DMS79 treated with DMSO at 0.1 percent for 48 hours (cell line): ENCODE results near the gene THOP1.

Source experiments
- DNase-seq: peaks from one replicate; lab custom pipeline; 2025; lab: John Stamatoyannopoulos, UW

The THOP1 gene

DNA sequence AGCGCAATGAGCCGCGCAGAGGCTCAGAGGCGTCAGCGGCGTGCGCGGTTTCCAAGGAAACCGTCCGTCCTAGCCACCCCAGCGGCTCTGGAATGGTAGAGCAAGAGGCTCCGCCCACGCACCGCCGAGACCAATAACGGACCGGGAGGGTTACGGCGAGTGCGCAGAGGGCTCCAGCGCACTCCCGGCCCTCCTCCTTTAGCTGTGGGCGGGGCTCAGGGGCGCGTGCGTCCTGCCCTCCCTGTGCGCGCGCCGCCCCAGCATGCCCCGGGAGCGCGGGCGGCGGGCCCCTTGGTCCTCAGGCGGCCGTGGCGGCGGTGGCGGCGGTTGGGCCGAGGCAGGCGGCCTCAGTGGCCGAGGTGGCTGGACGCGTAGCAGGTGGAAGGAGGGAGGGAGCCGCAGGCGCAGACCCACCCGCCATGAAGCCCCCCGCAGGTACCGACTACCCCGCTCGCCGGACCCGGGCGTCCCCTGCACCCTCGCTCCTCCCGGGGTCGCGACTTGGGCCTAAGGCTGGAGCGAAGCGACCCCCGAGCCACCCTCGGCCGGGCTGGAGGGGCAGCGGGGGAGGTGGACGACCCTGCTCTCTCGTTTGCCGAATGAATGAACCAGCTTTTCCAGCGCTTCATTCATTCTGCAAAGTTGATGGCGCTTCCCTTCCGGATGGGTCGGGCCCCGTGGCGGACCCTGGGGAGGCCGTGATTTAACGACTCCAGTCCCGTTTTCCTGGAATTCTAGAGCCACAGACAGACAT lies at the start of gene THOP1:
TSS of gene THOP1 (plus strand) at position 260 of the 754 bp plus-strand sequence. CDS start at position 420, 160 bp downstream.
- peak; percentile 96 for DNase-seq

DNA sequence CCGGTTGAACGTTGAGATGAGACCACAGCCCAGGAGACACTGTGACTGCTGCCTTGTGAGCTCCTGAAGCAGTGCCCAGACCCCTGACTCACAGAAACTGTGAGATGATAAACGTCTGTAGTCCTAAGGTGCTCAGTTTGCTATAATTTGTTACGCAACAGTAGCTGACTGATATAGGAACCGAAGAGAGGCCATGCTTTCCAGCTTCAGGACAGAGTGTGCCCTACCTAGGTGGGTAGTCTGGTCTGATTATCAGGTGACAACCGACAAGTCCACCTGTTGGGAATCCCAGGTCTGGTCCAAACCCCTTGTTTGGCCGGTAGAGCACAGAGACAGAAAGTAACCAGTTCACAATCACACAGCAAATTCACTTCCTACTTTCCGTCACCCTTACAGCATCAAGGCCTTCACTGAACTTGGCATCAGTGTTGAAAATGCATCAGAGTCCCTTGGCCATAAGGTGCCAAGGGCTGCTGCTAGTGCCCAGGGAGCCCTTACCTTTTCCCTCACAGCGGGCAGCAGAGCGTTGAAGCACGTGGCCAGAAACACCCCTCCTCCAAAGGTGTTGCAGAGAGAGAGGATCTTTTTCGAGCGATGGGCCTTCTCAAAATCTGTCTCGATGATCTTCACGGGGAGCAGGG lies 48.6 kb upstream of the THOP1 start:
- no peak for DNase-seq

DNA sequence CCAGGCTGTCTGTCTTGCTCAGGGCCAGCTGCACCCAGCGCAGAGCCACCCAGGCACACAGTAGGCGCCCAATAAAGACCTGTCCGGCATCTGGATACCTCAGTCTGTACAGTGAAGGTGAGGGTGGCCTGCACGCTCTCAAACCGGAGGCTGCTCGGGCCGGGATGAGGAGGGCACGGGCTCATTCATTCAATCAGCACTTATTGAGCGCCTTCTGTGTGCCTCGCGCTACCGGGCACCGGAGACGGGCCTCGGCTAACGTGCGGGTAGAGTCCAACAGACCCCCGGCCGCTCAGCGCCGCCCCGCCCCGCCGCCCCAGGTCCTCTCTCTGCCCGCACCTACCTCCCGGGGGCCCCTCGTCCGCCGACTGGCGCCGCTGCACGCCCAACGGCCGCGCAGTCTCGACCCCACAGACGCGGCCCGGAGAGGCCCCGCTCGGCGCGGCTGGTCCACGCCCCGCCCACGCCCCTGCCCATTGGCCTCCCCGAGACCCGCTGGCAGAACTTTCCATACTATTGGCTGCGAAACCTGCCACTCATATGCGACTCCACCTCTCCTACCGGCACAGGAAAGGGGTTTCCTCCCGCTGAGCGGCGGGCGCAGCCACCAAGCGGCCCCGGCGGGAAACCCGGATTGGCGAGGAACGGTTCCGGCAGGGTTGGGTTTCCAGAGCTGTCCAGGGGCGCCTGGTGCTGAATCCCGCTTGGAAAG lies 45.5 kb upstream of the THOP1 start, which contains the start of gene SLC39A3:
TSS of gene SLC39A3 (minus strand) at position 416 of the 712 bp plus-strand sequence. CDS start 2,760 bp downstream, outside the sequence.
- DNase-seq, result peak; percentile 94

DNA sequence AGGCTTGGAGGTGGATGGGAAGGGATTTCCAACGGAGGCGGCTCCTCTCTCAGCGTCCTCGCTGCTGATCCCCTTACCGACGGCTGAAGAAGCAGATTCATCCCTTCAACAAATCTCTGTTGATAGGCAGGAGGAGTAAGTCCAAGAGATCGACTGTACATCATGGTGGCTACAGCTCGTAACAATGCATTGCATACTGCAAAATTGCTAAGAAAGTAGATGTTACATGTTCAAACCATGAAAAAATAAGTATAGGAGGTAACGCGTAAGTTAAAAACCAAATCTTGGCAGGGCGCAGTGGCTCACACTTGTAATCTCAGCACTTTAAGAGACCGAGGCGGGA lies 45.0 kb upstream of the THOP1 start:
- peak; percentile 56 for DNase-seq

DNA sequence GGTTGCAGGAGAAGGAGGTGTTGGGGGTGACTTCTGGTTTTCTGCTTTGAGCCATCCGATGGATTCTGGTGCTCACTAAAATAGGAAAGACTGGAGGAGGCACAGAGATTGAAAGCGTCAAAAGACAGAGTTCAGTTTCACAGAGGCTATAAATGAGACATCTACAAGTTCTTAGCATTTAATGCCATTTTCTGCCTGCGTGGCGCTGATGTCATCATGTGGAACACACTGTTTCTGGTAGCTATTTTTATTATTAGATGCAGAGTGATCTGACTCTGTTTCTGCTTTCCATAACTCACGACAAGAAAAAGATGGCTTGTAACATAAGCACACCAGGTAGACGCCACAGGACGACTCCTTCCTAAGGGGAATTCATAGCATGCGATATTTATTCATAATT lies 42.2 kb upstream of the THOP1 start:
- DNase-seq, result no peak

DNA sequence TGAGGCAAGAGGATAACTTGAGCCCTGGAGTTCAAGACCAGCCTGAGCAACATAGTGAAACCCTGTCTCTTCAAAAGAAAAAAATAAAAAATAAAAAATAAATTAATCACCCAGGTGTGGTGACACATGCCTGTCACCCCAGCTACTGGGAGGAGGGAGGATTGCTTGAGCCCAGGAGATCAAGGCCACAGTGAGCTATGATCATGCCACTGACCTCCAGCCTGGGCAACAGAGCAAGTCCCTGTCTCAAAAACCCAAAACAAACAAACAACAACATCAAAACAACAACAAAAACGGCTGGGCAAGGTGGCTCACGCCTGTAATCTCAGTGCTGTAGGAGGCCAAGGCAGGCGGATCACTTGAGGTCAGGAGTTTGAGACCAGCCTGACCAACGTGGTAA lies 41.2 kb upstream of the THOP1 start:
- DNase-seq, result no peak

DNA sequence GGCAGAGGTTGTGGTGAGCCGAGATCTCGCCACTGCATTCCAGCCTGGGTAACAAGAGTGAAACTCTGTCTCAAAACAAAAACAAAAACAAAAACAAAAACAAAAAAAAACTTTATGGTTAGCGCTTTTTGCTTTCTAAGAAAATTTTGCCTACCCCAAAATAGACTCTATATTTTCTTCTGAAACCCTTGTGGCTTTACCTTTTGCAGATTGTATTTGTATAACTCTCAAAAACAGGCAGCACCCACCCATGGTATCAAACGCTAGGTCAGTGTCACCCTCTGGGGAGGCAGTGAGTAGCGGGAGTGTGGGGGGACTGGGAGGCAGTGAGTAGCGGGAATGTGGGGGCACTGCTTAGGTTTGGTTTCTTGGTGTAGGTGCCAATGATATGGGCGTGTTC lies 38.0 kb upstream of the THOP1 start:
- no peak for DNase-seq

DNA sequence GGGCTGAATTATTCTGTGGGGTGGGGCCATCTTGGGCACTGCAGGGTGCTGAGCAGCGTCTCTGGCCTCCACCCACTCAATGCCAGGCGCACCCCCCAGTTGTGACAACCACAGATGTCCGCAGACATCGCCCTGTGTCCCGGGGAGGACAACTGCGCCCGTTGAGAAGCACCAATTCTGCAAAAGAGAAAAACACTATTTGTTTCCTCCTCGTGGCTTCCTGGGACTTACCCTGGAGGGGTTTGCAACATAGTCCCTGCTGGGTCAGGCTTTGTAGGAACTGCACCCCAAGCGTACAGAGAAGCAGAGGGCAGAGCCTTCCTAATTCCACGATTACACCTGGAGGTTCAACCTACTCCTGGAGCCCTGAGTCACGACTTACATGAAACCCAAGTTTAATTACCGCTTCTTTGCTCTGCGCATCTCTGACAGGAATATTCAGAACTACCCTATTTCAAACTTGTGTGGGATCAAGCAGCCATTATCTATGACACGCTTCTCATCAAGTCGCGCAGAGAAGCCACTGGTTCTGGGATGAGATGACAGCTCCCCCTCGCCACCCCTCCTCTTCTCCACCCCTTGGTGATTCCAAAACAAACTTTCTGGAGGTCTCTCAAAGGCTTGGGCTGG lies 34.4 kb upstream of the THOP1 start:
- DNase-seq, result no peak

DNA sequence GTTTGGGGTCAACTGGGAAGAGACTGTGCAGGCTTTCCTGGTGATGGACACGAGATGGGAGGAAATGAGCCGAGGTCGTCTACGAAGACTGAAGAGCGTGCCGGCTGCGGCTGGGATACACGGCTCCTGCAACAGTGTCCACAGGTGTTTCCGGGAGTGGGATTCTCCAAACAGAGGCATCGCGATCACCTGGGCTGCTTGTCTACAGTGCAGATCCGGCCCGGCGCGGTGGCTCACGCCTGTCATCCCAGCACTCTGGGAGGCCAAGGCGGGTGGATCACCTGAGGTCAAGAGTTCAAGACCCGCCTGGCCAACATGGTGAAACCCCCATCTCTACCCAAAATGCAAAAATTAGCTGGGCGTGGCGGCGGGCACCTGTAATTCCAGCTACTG lies 33.9 kb upstream of the THOP1 start:
- no peak for DNase-seq

DNA sequence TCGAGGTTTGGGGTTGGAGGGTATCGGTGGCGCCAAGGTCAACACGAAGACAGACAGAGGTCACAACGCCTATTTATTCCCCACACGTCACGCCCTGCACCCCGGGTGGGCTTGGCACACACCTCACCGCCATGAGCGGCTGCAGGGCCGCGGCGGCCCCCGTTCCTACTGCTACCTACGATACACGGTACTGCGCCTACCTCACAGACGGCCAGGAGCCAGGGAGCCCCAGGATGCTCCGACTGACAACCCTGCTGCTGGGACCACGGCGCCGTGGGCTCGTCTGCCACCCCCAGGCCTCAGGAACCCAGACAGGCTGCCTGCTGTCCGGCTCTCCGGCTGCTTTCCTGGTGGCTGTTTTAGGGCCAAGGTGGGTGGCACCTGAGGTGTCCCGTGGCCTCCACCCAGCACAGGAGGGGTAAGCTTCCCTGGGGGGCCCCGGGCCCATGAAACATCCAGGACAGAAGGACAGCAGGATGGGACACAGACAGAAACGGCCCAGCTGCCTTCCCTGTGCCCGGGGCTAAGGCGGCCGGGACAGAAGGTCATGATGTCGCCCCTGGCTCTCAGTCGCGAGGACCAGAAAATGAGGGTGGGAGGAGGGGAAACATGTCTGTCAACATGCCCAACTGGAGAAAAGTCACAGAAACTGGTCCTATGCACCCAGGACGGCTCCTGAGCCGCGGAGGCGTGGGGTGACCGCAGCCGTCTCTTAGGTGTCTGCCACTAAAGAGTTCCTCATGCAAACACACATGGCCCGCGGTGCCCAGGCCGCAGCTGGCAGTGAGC lies 30.4 kb upstream of the THOP1 start:
- DNase-seq, result no peak

DNA sequence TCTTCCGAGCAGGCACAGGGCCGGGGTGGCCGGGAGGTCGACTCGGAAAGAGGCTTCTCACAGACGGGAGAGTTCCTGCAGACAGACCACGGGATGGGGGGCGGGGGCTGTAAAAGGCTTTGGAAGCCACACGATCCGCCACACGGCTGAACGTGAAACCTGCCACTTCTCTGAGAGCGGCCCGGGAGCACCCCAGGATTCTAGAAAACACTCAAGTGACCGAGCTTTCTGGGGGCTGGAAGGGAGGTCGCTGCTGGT lies 29.9 kb upstream of the THOP1 start:
- DNase-seq, result no peak

DNA sequence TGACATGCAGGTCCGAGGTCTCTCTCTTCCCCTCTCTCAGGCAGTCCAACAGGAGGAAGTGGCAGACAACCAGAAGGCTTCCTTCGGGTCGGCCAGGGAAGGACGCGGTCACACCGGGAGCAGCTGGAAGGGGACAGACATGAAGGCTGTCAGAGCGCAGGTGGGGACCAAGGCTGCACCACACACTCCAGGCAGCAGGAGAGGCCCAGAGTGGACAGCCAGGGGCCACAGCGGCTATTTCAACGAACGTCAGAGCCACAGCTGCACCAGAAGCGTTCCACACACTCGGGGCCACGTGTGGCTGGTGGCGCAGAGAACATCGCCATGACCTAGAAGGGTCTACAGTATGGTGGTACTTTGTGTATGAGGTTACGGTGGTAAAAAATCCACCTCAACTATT lies 29.5 kb upstream of the THOP1 start:
- no peak for DNase-seq

DNA sequence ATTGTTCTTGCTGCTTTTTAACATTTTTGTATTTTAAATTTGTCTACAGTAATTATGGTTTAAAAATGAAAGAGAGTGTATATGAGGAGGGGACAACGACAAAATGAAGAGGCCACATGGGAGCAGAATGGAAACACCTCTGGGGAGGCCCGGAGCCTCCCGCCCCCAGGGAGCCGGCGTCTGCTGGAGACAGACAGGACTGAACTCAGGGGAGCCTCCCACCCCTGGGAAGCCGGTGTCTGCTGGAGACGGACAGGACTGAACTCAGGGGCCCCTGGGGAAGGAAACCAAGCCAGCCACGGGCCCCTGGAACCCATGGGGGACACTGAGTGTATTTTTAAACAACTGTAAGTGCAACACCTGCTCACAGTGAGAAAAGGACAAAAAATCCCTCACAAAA lies 28.8 kb upstream of the THOP1 start:
- DNase-seq, result no peak

DNA sequence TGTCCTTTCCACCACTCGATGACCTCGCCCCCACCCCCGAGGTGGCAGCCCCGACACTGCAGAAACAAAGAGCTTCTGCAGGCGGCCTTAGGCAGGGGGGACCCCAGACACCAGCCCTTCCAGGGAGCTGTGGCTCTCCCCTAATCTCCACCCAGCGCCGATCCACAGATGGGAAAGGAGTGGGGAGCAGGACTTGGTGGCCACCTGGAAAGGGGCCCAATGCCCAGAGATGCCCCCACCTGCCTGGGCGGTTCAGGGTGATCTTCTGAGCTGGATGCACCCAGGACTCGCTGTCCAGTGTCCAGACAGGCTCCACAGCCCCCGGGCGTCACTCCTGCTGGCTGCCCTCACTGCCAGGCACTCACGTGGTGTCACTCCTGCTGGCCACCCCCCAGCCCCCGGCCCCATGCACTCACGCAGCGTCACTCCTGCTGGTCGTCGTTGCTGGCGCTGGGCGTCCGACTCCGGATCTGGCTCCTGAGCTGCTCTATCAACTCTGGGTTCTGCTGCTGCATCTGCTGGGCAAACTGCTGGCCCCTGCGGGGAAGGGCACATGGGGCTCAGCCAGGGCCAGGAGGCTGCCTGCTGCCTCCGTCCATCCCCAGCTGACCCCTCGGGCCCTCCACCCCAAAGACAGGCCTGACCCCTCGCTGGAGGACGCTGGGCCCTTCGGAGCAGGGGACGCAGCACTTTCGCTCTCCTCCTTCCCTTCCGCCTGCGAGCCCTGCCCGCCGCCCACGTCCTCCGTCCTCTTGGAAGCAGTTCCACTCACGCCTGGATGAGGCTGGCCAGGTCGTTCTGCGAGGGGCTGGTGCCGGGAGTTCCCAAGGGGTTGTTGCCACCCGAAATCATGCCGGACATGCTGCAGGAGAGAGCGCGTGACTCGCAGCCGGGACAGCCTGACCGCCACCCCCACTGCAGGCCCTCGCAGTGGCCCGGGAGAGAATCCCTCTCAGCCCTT lies 28.1 kb upstream of the THOP1 start:
- DNase-seq, result no peak

DNA sequence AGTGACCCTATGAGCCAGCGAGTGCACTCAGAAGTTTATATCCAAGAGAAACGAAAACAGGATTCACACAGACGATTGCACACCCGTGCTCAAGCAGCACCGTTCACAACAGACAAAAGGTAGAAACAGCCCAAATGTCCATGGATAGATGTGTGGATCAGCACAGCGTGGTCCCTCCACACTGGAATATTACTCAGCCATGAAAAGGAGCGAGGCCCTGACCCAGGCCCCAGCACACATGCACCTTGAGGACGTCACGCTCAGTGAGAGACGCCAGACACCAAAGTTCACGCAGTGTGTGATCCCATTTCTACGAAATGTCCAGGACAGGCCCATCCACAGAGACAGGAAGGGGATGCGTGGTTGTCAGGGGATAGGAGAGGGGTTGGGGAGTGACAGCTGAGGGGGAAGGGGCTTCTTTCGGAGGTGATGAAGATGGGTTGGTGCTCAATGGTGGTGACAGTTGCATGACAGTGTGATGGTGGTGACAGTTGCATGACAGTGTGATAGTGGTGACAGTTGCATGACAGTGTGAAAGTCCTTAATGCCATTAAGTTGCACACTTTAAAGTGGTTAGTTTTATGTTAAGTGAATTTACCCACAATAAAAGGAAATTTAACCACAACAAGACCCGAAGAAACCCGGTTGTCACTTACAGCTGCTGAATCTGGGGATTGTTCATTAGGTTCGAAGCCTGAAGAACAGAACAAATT lies 26.5 kb upstream of the THOP1 start:
- DNase-seq, result no peak

DNA sequence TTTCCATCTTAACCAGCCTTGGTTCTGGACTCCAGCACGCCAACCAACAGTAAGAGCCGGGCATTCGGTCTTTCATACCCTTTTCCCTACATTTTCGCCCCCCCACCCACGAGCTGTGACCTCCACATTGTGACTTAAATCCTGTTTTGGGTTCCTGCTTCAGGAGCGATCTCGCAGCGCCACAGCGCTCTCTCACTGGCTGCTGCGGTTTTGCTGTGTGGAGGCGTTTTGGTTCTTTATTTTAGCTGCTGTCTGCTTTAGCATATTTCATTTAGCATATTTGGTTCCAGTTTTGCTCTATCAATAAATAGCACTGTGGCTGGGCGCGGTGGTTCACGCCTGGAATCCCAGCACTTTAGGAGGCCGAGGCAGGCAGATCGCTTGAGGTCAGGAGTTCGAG lies 25.9 kb upstream of the THOP1 start:
- no peak for DNase-seq

DNA sequence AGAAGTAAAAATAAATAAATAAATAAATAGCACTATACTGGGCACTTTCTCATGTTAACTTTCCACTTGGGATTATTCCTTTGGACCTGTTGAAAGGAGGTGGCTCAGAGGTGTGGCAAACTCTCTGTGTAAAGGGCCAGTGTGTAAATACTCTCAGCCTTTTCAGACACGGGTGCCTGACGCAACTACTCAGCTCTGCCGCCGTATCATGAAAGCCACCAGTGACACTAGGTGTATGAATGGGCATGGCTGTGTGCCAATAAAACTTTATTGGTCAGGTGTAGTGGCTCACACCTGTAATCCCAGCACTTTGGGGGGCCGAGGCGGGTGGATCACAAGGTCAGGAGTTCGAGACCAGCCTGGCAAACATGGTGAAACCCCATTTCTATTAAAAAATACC lies 25.3 kb upstream of the THOP1 start:
- DNase-seq, result no peak

DNA sequence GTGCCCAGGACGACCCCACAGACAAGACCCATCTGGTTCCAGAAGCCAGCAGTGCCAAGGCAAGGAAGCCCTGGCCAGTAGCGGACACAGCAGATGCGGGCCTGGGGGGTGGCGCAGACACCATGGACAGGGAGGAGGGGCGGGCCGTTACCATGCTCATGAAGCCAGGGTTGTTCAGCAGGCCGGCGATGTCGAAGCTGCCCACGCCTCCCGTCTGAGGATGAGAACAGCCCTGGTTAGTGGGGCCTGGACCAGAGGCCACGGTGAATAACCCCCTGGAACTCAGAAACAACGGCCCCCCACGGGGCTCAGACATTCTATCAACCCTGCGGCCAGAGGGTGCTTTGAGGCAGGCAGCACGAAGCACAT lies 24.0 kb upstream of the THOP1 start:
- DNase-seq, result no peak

DNA sequence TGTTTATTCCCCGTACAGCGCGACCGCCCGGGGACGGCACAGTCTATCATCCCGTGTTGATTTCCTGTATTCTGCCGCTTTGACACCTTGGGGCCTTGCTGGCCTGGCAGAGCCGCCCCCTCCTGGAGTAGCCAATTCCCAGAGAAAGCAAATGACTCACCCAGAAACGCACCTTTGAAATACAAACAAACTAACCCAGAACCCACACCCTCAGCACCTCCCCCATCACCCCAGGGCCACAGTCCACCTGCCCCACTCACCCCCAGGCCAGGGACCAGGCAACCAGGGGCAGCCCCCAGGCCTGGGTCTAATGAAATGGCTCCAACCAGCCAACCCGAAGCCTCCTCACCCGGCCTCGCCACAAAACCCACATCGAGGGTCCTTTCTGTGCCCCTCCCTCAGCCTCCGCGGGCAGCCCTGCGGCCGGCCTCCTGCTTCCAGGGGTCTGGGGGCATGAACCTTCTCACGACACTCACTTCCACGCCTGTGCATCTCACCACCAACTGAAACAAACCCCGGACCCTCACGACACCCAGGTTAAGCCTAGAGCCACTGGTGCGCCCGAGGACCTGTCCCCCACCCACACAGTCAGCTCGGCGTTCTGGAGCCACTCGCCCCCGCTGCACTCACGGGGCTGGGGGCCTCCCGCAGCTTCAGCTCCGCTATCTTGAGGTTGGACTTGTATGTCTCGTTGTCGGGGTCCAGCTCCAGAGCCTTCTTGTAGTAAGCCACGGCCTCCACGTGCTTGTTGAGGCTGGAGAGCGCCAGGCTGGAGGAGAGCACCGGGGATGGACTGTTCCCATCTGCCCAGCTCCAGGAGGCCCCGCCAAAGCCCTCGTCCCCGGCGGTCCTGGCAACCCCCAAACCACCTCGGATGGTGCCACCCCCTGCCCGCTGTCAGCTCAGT lies 23.2 kb upstream of the THOP1 start:
- DNase-seq, result no peak
